CD4-positive, alpha-beta T cell treated with Interleukin-6 for 4 hours (primary cell): Measurements from ENCODE around the gene FMN2.

Experiments
- DNase-seq: peaks from one replicate; pipeline ENCODE4 v3.0.0-alpha.2; 2020; ENCODE audit warnings: mixed read lengths

FMN2 gene

DNA sequence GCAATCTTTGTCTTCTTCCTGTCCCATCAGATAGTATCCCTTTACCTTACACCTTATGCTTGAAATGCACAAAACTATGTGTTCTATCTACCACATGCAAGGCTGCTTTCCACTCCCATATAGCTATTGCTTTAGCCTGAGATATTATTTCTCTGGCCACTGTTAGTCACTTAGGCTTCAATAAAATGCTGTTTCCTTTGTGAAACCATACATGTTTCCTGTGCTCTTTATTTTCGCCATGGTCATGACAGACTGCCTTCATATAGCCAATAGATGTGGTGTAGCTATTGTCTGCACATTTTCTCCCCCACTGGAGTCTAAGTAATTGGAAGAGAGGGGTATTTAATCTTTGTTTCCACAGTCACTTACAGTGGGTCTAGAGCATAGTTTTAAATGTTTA, 411.9 kb downstream of the FMN2 start:
- DNase-seq, result no peak

DNA sequence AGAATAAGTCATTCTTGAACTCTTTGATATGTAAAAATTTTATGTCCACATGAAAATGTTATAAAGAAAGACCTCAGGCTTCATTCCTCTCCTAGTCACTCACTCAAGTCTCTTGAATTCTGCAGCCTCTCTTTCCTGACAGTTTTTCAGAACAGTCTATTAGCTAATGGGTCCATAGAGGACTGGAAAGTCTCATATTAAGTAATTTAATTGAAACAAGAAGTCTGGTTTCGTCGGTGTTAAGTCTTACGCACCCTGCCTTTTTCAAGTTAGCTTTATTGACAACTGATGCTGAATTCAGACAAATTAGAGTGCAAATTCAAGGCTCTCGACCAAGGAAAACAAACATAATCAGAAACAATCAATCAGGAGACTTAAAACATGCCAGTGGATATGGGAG, 414.5 kb downstream of the FMN2 start:
- DNase-seq, result no peak

DNA sequence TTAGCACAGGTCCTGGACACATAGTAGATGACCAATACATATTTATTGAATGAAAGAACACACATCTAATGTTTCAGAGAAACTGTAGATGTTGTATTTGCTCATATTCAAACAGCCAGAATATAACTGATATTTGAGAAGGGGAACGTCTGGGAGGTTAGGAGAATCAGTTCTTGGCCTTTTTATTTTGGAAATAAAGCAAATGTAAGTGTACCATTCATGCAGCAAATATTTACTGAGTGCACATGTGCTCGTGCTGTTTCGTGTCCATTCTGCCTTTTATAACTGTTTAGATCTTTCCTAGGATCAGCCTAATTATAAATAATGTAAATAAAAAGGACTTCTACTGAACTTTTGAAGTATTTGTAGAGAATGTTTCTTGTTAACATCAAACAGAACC, 416.5 kb downstream of the FMN2 start:
- DNase-seq, result no peak

DNA sequence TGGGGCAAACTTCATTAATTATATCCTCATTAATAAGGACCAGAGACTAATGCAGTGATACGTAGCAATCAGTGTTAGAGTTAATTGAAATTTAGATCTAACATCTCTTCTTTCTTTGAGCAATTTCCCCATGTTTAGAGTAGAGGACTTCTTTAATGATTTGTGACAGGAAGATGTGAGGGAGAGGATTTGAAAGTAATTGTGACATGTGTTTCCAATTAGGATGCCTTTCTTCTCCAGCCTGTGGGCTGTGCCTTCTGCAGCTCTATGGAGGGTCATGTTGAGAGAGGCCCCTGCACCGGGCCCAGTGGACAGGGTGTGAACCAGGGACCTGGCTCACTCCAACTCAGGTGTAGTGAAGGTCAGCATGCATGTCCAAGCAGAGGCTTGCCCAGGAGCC, 417.3 kb downstream of the FMN2 start:
- DNase-seq, result no peak

DNA sequence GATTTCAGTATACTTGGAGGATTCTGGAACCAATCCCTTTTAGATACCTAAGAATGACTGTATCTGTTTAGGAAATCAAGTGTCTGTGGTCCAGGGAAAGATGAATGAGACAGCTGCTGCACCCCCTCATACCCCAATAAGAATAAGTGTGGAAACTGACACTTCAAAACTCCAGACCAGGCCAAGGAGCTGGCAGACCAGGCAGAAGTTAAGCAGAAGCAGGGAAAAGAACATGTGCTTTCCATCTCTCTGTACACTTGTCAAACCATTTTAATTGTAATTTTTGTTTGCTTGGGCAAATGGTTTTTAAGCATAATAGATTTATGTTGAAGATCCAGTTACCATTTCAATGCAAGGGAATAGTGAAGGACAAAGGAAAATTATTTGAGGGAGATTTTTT, 420.1 kb downstream of the FMN2 start:
- no peak for DNase-seq

DNA sequence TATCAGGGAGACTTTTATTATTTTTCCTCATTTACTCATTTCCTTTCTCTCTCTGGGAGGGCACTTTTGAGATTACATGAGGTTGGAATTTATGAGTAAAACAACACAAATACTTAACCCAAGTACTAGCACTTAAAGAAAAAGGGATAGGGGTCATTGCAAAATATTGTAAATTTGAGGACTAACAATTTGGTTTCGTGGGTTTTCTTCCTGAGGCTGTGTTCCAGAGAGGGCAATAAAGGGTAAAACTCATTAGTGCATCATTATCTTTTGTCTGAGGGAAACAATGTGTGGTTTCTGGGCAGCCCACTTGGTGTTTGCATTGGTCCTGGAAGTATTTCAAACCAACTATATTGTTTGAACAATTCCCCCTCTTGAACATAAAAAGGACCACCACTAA, 423.8 kb downstream of the FMN2 start:
- no peak for DNase-seq

DNA sequence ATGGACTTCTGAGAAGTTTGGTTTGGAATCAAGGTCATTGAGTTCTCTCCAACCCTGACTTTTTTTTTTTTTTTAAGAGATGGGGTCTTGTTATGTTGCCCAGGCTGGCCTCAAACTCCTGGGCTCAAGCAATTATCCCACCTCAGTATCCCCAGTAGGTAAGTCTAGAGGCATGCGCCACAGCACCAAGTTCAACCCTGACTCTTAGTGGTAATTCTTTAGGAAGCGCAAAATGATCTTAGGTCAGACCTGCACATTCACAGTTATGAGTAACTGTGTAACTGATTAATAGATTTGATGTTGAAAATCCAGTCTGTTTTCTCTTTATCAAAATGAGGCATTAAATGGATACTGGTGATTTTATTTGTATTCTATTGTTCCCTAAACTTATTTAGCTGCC, 424.4 kb downstream of the FMN2 start:
- no peak for DNase-seq

DNA sequence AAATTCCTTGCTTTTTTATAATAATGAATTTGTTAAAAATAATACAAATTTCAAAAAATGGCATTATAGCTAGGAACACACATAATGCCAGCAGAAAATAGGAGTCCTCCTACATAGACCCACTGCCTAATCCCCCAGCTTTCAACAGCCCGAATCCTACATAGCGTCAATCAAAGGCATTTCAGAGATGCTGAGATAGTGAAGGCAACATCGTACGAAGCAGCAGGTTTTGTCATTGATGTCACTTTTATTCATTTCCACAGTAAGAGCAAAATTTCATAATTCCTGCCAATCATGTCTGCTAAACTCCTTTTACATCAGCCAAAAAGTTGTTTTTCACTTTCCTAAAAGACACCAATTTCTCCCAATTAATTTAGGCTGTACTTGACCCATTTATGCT, 426.2 kb downstream of the FMN2 start:
- DNase-seq, result no peak

DNA sequence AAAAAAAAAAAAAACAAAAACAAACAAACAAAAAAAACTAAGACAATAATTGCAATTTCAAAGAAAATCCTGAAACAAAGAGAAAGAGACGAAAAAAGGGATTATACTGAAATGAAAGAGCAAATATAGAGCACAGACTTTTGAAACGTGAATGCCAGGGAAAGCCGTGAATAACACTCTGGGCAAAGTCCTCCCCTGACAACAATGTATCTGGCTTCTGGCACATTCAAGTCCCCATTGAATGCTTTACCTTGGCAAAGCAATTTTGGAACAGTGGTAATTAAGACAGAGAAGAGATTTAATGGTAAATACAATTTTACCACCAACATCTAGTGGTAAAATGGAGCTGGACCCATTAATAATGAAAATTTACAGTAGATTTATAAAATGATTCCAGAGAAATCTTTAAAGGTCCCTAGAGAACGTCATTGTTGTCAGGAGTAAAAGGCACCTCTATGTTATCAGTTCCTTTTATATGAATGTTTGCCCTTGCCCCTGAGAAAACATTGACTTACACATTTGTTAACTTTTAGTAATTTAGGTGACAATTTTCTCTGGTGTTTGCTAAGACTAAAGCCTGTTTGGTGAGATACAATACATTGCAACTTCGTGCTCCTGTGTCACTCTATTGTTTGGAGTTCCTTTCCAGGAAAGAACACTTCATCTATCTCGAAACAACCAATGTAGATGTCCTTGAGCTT, 430.6 kb downstream of the FMN2 start:
- DNase-seq, result no peak

DNA sequence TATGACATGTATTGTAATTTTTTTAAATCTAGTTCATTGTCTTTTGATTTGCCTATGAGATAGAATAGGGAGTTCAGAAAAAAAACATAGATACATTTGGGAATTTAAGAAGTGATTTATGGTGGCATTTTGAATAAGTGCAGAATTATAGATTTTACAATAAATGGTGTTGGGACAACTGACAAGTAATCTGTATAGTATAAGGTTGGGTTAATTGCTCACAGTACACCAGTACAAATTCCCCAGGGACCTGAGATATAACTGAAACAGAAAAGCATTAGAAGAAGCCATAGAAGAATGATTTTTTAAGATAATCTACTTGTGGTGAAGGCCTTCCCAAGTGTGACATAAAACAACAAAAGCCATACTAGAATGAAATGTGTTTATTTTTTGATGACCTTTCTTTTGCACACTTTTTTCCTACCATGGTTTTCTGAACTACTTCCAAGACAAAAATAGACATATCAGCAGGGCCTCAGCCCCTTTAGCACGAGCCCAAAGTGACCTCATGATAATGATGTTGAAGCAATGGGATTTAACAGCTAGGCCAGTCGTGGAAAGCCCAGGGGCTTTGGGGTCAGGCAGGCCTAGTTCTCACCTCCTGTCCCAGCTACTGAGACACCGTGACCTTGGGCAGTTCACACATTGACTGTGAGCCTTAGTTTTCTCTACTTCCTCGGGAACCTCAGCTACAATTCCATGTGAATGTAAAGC, 432.8 kb downstream of the FMN2 start:
- DNase-seq, result no peak
